ENCODE measurements around the gene FGFBP1. TPM values are rescaled to one million over a fixed set of nuclear protein-coding genes. Genes with fewer than 3 reads are reported as not detected.

Gene FGFBP1
- total and polyA plus RNA-seq, 2 donors from 2014 or later, result 1.2 to 6.9 TPM

DNA sequence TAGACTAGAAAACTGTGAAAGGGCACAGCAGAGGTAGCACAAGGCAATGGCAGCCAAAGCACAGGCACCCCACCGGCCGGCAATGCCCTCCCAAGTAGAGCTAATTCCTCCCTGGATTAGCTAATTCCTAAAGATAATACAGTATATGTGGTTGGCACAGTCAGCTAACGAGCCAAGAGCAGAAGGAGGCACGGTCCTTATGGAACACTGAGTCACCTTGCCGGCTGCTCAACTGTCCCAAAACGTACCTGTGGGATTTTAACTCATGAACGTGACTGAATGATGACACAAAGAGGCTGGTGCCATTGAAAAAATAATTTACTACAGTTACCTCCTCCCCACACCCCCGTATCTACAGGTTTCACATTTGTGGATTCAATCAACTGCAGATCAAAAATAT is 9.1 kb upstream of the FGFBP1 start:
- no peak for FAIRE-seq
- DNase-seq, result no peak

GRCh38 chr4:15945516-15945915 is 7.0 kb upstream of the FGFBP1 start:
- intact Hi-C loops (cut with DNase I), result loop anchor here (5.0 kb wide), 1 partner anchor 68 kb away; no protein-coding TSS in a partner anchor
- Histone ChIP-seq H3K27me3 (ENCODE audit: control insufficient read depth, insufficient read depth, low read length) (no peaks in the 10 kb centered on the region), H3K27ac (ENCODE audit: low read depth in 2 of 2, low read length in 2 of 2) (no peak overlapping the region), H3K9ac (ENCODE audit: low read length in 3 of 3) (no peak overlapping the region), H3K4me3 (ENCODE audit: low read length in 3 of 3) (no peak overlapping the region), H3K36me3 (ENCODE audit: control insufficient read depth in 2 of 3, insufficient read depth in 3 of 3, low read length in 3 of 3) (no peaks in the 10 kb centered on the region), H3K9me3 (ENCODE audit: control insufficient read depth in 2 of 3, insufficient read depth in 1 of 3, low read length in 3 of 3) (no peaks in the 10 kb centered on the region), H3K4me1 (ENCODE audit: control insufficient read depth in 2 of 3, insufficient read depth in 2 of 3, low read depth in 1 of 3, low read length in 3 of 3) (no peaks in the 10 kb centered on the region)
- DNase-seq (no peak), FAIRE-seq (no peak)
- TF ChIP-seq CTCF (IDR thresholded peaks at IDR 0.05; ENCODE audit: borderline replicate concordance, extremely low read depth, insufficient read depth), result no peak

More for the DNA sequence above, 9.1 kb upstream of the FGFBP1 start:
- no peaks in the 10 kb centered on the region for H3K27me3 ChIP-seq (ENCODE audit: control insufficient read depth, insufficient read depth, low read length)
- no peak overlapping the region for H3K9ac ChIP-seq (ENCODE audit: low read length in 3 of 3)
- H3K4me1 ChIP-seq (ENCODE audit: control insufficient read depth in 2 of 3, insufficient read depth in 2 of 3, low read depth in 1 of 3, low read length in 3 of 3), result no peaks in the 10 kb centered on the region
- H3K9me3 ChIP-seq (ENCODE audit: control insufficient read depth in 2 of 3, insufficient read depth in 1 of 3, low read length in 3 of 3), result no peaks in the 10 kb centered on the region
- intact Hi-C loops (cut with DNase I), result loop anchor here (5.0 kb wide), 1 partner anchor 70 kb away; no protein-coding TSS in a partner anchor
- H3K36me3 ChIP-seq (ENCODE audit: control insufficient read depth in 2 of 3, insufficient read depth in 3 of 3, low read length in 3 of 3), result no peaks in the 10 kb centered on the region
- no peak overlapping the region for H3K4me3 ChIP-seq (ENCODE audit: low read length in 3 of 3)
- no peak overlapping the region for H3K27ac ChIP-seq (ENCODE audit: low read depth in 2 of 2, low read length in 2 of 2)
- no peak for TF ChIP-seq CTCF (IDR thresholded peaks at IDR 0.05; ENCODE audit: borderline replicate concordance, extremely low read depth, insufficient read depth)

- no peak for FAIRE-seq
Observed at GRCh38 chr4:15944895-15945294, 6.4 kb upstream of the FGFBP1 start.

More at GRCh38 chr4:15944895-15945294, 6.4 kb upstream of the FGFBP1 start:
- H3K9ac ChIP-seq (ENCODE audit: low read length in 3 of 3), result no peak overlapping the region
- intact Hi-C loops (cut with DNase I), result loop anchor here (5.0 kb wide), 1 partner anchor 68 kb away; no protein-coding TSS in a partner anchor
- H3K4me1 ChIP-seq (ENCODE audit: control insufficient read depth in 2 of 3, insufficient read depth in 2 of 3, low read depth in 1 of 3, low read length in 3 of 3), result no peaks in the 10 kb centered on the region
- no peak overlapping the region for H3K27ac ChIP-seq (ENCODE audit: low read depth in 2 of 2, low read length in 2 of 2)
- H3K4me3 ChIP-seq (ENCODE audit: low read length in 3 of 3), result no peak overlapping the region
- no peaks in the 10 kb centered on the region for H3K27me3 ChIP-seq (ENCODE audit: control insufficient read depth, insufficient read depth, low read length)
- H3K36me3 ChIP-seq (ENCODE audit: control insufficient read depth in 2 of 3, insufficient read depth in 3 of 3, low read length in 3 of 3), result no peaks in the 10 kb centered on the region
- DNase-seq, result no peak
- TF ChIP-seq CTCF (IDR thresholded peaks at IDR 0.05; ENCODE audit: borderline replicate concordance, extremely low read depth, insufficient read depth), result no peak
- H3K9me3 ChIP-seq (ENCODE audit: control insufficient read depth in 2 of 3, insufficient read depth in 1 of 3, low read length in 3 of 3), result no peaks in the 10 kb centered on the region

All from kidney (tissue), 14 donors.